OCI-M1 (cell line): ENCODE measurements around the gene PICALM.

ENCODE experiments used
- DNase-seq: peaks from one replicate; lab custom pipeline; 2025; lab: John Stamatoyannopoulos, UW

Gene PICALM

DNA sequence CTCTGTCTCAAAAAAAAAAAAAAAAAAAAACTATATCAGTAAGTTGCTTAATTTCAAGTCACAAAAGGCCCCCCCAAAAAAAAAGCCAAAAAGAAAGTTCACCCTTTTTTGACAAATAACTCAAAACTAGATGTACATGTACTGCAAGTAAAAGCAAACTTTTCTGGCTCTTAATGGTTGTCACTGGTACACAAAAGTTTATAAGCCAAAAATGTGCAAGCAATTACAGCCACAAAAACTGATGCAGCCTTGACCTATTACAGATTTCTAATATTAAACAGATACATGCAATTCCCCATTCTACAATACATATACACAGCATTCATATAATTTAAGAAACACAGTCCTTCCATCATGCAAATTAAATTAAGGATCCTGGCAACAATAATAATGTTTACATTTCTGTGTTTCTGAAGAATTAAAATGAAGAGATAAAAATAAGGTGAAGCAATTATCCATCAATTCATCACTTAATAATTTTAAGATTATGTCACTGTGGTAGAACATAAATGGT, 18.6 kb downstream of the PICALM start:
- DNase-seq = no peak

DNA sequence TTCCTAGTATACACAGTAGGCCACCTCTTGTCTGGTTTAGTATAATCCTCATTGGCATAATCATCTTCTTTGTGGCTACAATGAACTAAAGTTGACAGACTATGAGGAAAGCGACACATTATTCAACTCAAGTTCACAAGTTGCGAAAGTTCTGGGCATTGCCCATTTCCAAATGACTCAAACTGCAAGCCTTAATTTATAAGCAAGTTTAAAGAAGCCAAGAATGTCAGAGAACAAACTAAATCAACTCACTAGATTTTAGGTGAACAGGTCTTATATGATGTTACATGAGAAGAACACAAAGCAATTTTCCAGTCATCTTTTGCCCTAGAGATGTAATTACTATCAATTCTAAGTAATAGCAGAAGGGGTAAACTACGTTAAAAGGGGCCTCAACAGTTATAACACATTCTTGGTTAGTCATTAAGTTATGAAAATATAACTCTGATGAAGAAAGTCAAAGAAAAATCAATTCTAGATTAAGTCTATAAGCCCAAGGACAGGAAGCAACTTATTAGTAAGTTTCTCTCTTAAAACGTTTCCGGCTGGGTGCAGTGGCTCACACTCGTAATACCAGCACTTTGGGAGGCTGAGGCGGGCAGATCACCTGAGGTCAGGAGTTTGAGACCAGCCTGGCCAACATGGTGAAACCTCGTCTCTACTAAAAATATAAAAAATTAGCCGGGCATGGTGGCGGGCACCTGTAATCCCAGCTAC, 21.5 kb downstream of the PICALM start:
- DNase-seq = no peak

- DNase-seq = no peak
These were observed 22.8 kb downstream of the PICALM start for GRCh38 chr11:86046116-86046515.

DNA sequence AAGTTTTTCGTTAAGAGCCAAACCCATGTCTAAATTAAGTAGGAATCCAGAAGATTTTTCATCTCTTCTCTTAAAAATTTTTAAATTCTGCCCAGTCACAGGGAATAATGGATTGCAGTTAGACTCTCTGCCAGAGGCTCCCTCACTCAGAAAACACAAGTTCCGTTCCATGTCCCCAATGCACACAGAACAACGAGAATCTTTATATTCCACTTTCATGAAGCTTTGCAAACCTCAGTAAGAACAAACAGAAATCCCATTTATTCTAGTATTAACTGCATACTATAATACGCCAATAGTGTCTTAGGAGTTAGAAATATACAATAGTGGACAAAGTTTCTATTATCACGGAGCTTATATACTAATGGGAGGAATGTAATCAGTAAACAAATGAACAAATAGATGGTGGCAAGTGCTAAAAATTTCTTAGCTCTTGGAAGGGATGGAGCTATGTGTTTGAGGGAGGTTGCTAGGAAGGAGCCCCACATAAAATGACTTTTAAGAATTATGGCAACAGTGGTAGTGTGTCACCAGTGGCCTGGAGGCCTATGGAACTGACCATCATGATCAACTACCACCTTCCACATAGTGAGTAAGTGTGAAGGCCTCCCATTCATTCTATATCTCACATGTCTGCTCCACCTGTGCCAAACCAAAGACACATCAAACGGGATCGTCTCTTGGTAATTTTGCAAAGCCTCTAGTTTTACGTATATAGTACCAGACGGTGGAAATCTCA, 24.9 kb downstream of the PICALM start:
- no peak for DNase-seq

DNA sequence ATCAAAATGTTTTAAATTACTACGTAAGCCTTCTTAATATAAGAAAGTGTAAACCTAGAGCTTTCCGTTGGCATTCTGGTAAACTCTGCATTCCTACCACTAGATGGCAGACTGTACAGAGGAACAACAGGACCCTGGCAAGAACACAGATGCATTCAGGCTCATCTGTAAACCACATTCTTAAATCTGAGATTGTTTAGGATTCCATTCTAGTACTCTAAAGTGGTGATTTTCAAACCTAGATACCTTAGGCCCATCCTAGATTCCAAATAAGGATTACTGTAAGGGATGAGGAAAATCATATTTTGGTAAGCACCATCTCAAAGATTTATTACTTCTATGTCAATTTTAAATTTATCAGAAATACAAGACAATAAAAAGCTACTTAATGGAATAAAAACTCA, 26.9 kb downstream of the PICALM start:
- DNase-seq = peak; percentile 99

- no peak for DNase-seq
These were observed 27.7 kb downstream of the PICALM start for GRCh38 chr11:86040919-86041850.

DNA sequence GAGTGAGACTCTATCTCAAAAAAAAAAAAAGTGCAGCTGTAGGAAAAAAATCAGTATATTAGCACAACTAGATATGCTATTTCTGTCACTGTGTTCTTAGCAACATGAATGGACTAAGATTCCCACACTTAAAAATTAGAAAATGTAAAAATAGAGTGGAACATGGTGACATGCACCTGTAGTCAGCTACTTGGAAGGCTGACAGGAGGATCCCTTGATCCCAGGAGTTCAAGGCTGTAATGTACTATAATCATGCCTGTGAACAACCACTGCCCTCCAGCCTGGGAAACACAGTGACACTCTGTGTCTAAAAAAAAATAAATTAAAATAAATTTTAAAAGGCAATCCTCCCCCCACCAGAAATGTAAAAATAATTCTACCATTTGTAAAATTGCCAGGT, 29.8 kb downstream of the PICALM start:
- no peak for DNase-seq

DNA sequence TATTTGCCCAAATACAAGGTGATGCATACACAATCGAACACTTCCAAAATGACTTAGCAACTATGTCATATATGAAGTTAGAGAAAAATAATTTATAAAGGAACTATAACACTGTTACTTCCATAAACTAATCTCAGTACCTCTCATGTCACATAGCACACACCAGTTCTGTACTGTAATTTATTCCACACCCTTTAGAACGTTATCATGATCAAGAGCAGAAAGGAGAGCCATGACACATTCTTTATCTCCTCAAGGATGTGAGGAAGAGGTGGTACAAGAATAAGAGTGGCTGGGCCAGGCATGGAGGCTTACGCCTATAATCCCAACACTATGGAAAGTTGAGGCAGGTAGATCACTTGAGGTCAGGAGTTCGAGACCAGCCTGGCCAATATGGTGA, 31.1 kb downstream of the PICALM start:
- DNase-seq = no peak

DNA sequence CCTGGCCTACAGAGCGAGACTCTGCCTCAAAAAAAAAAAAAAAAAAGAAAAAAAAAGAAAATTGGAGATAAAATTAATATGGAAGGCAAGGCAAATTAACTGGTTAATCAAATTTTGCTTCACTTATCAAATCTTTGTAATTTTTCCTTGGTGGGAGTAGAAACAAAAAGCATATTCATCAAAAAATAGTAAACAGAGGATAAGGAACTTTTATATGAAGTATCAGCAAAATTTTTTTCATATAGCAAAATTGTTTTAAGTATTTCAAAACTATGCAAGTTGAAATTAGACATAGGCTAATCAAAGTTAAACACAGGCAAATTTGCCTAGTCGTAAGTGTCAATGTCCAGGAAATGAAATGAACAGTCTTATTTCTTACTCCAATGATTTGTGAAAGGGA, 33.0 kb downstream of the PICALM start:
- DNase-seq = no peak

DNA sequence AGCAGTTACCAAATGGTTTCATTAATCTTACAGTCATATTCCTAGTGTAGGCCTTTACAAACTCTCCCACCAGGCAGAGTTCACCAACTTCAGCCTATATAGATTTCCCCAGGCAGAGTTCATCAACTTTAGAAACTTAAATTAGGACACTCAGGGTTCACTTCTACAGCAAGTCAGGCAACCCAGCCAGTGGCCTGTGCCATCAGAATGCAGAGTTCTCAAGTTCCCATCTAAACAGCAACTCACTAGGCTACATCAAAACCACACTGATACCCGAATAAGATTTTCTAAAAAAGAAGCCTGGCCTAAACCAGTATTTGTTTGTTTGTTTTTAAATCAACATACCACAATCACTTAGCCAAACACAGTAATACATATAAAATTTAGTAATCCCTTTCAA, 33.7 kb downstream of the PICALM start:
- DNase-seq = peak; percentile 69

GRCh38 chr11:86034710-86035109, 34.2 kb downstream of the PICALM start:
- DNase-seq = no peak

DNA sequence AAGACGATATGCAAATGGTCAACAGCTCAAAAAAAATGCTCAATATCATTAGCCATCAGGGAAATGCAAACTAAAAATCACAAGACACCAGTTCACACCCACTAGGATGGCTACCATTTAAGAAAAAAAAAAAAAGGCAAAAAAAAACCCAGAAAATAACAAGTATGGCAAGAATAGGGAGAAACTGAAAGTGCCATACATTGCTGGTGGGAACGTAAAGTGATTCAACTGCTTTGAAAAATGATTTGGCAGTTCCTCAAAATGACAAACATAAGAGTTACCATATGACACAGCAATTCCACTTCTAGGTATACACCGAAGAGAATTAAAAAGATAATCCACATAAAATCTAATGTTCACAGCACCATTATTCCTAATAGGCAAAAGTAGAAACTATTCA, 47.5 kb downstream of the PICALM start:
- DNase-seq = peak; percentile 98

DNA sequence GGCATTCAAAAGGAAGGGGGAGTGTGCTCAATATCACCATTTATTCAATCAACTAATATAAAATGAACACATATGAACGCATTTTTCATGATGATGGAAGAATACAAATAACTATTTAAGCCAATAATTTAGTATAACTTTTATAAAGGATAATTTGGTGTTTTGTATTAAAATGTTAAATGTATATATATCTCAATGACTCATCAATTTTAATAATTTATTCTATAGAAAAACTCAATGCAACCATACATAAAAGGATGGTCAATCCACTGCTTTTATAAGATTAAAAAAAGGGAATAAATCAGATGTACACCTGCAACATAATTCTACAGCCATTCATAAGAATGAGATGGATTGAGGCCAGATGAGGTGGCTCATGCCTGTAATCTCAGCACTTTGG, 50.6 kb downstream of the PICALM start:
- no peak for DNase-seq

GRCh38 chr11:86016451-86016850, 52.4 kb downstream of the PICALM start:
- DNase-seq = no peak

DNA sequence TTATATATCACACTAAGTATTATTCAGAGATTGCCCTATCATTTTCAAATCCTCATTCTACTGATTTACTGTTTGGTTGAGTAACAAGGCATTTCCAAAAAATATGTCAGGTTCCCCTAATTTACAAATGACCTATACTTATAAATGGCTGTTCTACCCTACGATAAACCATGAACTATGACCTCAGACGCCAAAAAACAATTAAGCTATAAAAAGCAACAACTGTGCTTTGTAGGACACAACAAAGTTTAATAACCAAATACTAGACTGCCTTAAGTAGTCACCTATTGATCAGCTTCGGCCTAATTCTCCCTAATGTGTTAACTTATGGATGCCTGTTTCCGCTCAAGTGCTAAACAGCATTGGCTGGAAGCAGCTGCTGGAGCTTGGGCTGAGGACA, 53.2 kb downstream of the PICALM start:
- no peak for DNase-seq

- DNase-seq = no peak
These were observed 54.7 kb downstream of the PICALM start for GRCh38 chr11:86014221-86014620.

DNA sequence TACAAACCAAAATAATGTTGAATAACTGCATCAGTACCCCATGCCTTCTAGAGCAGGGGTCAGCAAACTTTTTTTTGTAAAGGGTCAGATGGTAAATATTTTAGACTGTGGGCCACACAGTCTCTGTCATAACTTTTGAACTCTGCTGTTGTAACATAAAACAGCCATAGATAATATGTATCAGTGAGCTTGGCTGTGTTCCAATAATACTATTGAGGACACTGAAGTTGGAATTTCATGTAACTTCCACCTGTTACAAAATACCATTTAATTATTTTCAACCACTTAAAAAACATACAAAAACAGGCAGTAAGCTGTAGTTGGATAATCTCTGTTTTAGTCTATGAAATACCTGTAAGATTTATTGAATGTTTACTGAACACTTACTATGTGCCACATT, 55.2 kb downstream of the PICALM start:
- DNase-seq = peak; percentile 66

DNA sequence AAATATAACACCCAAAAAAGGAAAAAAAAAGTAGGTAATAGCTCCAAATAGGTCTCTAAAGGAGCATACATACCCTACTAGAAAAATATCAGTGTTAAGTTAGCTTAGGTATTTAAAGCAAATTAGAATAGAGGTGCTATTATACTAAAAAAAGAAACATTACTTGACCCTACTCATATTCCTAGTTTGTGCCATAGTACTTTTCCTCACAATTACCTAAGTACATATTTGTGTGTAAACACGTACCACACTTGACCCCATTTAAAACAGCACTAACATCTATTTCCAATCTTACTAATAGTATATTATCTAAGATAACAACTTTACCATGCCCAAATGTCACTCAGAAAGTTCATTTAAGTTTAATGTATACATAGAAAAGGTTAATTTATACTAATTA, 57.7 kb downstream of the PICALM start:
- no peak for DNase-seq

- DNase-seq = no peak
These were observed 65.2 kb downstream of the PICALM start for GRCh38 chr11:86003654-86004053.

DNA sequence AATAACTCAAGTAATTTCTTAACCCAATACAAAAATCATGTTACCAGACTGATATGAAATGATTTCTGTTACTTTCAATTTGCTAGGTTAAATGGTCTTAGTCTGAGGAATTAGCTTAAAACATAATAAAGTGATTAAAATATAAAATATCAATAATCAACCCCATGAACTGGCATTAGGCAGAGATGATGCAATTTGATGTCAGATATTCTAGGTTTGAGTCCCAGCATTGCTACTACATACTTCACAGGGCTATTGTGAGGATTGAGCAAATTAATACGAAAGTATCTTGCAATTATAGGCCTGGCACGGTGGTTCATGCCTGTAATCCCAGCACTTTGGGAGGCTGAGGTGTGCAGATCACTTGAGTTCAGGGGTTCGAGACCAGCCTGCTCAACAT, 66.5 kb downstream of the PICALM start:
- DNase-seq = no peak

DNA sequence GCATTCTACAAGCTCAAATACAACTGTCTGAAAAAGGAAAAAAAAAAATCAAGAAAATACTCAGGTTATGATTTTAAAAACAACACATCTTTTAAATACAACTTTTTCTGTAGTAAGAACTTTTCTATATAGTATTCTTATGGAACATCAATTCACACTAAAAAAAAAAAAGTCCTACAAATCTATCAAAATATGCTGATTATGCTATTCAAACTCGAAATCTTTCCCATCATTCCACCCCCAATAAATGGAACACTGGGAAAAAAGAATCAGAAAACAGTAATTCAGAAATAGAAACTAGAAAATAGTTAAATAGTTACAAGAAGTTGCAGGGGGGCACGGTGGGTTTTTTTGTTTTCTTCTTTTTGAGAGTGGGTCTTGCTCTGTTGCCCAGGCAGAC, 77.4 kb downstream of the PICALM start:
- no peak for DNase-seq

- DNase-seq = no peak
These were observed 79.1 kb downstream of the PICALM start for GRCh38 chr11:85989746-85990145.
